Neural progenitor cell (in vitro differentiated cells): Measurements from ENCODE around the gene ZFPL1. TPM values are rescaled to one million over a fixed set of nuclear protein-coding genes. Genes with fewer than 3 reads are reported as not detected.

Experiments used
- DNase-seq: peaks from one replicate; pipeline ENCODE4 v3.0.0-alpha.2; 2016; ENCODE audit warnings: low spot score
- H2AFZ ChIP-seq: fragments of 200-600 bp; sonication (generic); replicated peaks from 2 replicates; pipeline ENCODE4 v1.6.1; 2016; ENCODE audit warnings: antibody characterized with exemption
- H3F3A ChIP-seq: fragments of 200-600 bp; sonication (generic); 2 replicates; pipeline ENCODE4 v1.6.1; 2016; ENCODE audit warnings: antibody characterized with exemption, low read depth
- H3K27ac ChIP-seq: fragments of 200-600 bp; sonication (generic); 2 replicates; pipeline ENCODE4 v1.5.1; 2016; ENCODE audit warnings: mild to moderate bottlenecking
- H3K27me3 ChIP-seq: fragments of 200-600 bp; sonication (generic); 2 replicates; pipeline ENCODE4 v1.6.1; 2016; ENCODE audit warnings: mild to moderate bottlenecking, moderate library complexity
- H3K36me3 ChIP-seq: fragments of 200-600 bp; sonication (generic); 2 replicates; pipeline ENCODE4 v1.5.1; 2016
- H3K4me1 ChIP-seq: fragments of 200-600 bp; sonication (generic); 2 replicates; pipeline ENCODE4 v1.6.1; 2016; ENCODE audit warnings: mixed run types
- H3K4me2 ChIP-seq: fragments of 200-600 bp; sonication (generic); 2 replicates; pipeline ENCODE4 v1.6.1; 2016
- H3K4me3 ChIP-seq: fragments of 200-600 bp; sonication (generic); 2 replicates; pipeline ENCODE4 v1.5.1; 2016
- H3K79me2 ChIP-seq: fragments of 200-600 bp; sonication (generic); 2 replicates; pipeline ENCODE4 v1.6.1; 2016; ENCODE audit warnings: low read depth
- H3K9ac ChIP-seq: fragments of 200-600 bp; sonication (generic); 2 replicates; pipeline ENCODE4 v1.6.1; 2016
- H3K9me3 ChIP-seq: fragments of 200-600 bp; sonication (generic); 2 replicates; pipeline ENCODE4 v1.5.1; 2016; ENCODE audit warnings: low read depth
- H4K20me1 ChIP-seq: fragments of 200-600 bp; sonication (generic); 2 replicates; pipeline ENCODE4 v1.6.1; 2016; ENCODE audit warnings: low read depth
- H3K27ac Mint-ChIP-seq: 3 replicates; pipeline ENCODE4 v1.8.0; 2021; ENCODE audit warnings: mixed read lengths
- H3K27me3 Mint-ChIP-seq: 2 replicates; pipeline ENCODE4 v1.8.0; 2022; ENCODE audit warnings: low read depth, mild to moderate bottlenecking, inconsistent platforms, moderate library complexity, mixed read lengths; ENCODE audit not compliant: insufficient read depth
- H3K36me3 Mint-ChIP-seq: 3 replicates; pipeline ENCODE4 v1.8.0; 2021; ENCODE audit warnings: mixed read lengths
- H3K4me1 Mint-ChIP-seq: 3 replicates; pipeline ENCODE4 v1.8.0; 2021; ENCODE audit warnings: mixed read lengths
- H3K4me3 Mint-ChIP-seq: 3 replicates; pipeline ENCODE4 v1.8.0; 2021; ENCODE audit warnings: mild to moderate bottlenecking, moderate library complexity, mixed read lengths
- H3K9me3 Mint-ChIP-seq: 3 replicates; pipeline ENCODE4 v1.8.0; 2020; ENCODE audit warnings: mixed read lengths
- EZH2 ChIP-seq: fragments of 200-600 bp; sonication (generic); IDR thresholded peaks from 2 replicates; pipeline ENCODE4 v1.6.1; 2017; ENCODE audit warnings: antibody characterized with exemption, mild to moderate bottlenecking, moderate library complexity
- EZH2phosphoT487 ChIP-seq: fragments of 200-600 bp; sonication (generic); IDR thresholded peaks from 2 replicates; pipeline ENCODE4 v1.6.1; 2017; ENCODE audit warnings: antibody characterized with exemption
- total RNA-seq: library from RNA; depleted of rRNA; stranded (reverse); fragments of >200 nt; gene quantifications from 2 replicates; pipeline ENCODE4 v1.2.3, GENCODE V29; 2015; ENCODE audit warnings: low replicate concordance
- TF ChIP-seq, protein P1 (sequence below): fragments of 200-600 bp; sonication (generic); IDR thresholded peaks from 2 replicates; pipeline ENCODE4 v1.5.1; 2017; ENCODE audit warnings: antibody characterized with exemption, mild to moderate bottlenecking

The ZFPL1 gene
- total RNA-seq, 1 donor from 2014 or later: 12.6 TPM

DNA sequence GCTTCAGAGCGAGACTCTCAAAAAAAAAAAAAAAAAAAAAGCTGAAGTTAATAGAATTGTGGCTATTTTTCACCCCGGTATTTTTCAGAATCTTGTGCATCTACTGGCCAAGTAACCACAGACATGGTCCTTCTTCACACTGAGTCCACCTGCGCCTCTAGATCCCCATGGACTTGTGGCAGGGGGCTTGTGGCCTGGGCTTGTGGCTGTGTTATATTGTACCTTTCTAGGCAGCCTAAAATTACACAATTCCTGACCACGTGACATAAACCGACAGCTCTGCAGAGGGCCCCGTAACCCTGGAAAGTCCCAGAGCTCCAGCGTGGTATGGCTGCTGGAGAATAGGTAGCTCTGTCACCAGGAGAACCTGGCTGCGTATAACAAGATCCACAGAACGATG is 14.8 kb upstream of the ZFPL1 start:
- Histone ChIP-seq H3K9ac (no peak overlapping the region), H3K9me3 (no peaks in the 10 kb centered on the region), H3K79me2 (no peaks in the 10 kb centered on the region), H3K4me3 (no peak overlapping the region), H3K4me1 (peaks cover 15% of the 10 kb centered on the region), H4K20me1 (no peaks in the 10 kb centered on the region), H3K36me3 (no peaks in the 10 kb centered on the region), H3K27me3 (no peaks in the 10 kb centered on the region), H3F3A (peaks cover 8% of the 10 kb centered on the region), H3K27ac (no peak overlapping the region), H3K4me2 (no peak overlapping the region), H2AFZ (no peak overlapping the region)
- Mint-ChIP-seq H3K4me1 (peaks cover 6% of the 10 kb centered on the region), H3K27me3 (peaks cover 2% of the 10 kb centered on the region), H3K9me3 (no peaks in the 10 kb centered on the region), H3K27ac (no peak overlapping the region), H3K4me3 (no peak overlapping the region), H3K36me3 (no peaks in the 10 kb centered on the region)
- TF ChIP-seq EZH2phosphoT487: no peak
- TF ChIP-seq, protein P1, sequence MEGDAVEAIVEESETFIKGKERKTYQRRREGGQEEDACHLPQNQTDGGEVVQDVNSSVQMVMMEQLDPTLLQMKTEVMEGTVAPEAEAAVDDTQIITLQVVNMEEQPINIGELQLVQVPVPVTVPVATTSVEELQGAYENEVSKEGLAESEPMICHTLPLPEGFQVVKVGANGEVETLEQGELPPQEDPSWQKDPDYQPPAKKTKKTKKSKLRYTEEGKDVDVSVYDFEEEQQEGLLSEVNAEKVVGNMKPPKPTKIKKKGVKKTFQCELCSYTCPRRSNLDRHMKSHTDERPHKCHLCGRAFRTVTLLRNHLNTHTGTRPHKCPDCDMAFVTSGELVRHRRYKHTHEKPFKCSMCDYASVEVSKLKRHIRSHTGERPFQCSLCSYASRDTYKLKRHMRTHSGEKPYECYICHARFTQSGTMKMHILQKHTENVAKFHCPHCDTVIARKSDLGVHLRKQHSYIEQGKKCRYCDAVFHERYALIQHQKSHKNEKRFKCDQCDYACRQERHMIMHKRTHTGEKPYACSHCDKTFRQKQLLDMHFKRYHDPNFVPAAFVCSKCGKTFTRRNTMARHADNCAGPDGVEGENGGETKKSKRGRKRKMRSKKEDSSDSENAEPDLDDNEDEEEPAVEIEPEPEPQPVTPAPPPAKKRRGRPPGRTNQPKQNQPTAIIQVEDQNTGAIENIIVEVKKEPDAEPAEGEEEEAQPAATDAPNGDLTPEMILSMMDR: no peak
- TF ChIP-seq EZH2: no peak
- DNase-seq: no peak

DNA sequence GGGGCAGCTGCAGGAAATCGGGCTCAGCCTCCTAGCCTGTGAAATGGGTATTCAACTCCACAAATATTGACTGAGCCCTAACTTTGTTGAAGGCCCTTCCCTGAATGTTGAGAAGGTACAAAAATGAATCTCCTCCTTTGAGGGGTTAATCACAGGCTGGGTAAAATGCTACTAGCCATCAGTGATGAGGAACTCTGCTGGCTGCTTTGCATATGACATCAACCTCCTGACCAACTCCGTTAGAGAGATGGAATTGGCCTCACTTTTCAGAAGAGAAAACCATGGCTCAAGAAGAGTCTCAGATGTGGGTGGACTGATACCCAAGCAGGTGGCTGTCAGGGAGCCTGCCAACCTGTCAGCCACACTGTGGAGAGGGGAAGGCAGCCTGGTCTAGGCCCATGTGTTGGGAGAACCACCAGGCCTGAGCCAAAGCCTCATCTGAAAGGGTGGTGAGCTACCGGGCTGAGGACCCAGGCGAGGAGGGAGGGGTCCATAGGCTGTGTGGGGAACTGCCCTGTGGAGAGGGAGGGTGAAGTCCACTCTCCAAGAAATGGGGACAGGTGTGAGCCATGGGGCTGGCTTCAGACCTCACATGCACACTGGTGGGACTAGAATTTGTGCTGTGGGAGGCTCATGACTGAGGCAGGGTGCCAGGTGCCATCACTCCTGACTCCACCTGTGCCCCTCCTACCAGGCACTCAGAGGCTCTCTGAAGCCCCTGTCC is 12.0 kb upstream of the ZFPL1 start:
- peaks cover 3% of the 10 kb centered on the region for H3K27me3 Mint-ChIP-seq
- H3K27ac Mint-ChIP-seq: no peak overlapping the region
- Histone ChIP-seq H3K4me1 (peaks cover 5% of the 10 kb centered on the region), H3F3A (peaks cover 1% of the 10 kb centered on the region), H2AFZ (no peak overlapping the region), H3K27me3 (no peaks in the 10 kb centered on the region), H3K9me3 (no peaks in the 10 kb centered on the region), H3K4me3 (no peak overlapping the region), H3K36me3 (no peaks in the 10 kb centered on the region), H3K27ac (no peak overlapping the region), H3K4me2 (no peak overlapping the region), H3K9ac (no peak overlapping the region), H4K20me1 (no peaks in the 10 kb centered on the region), H3K79me2 (peaks cover 3% of the 10 kb centered on the region)
- H3K4me3 Mint-ChIP-seq: no peak overlapping the region
- peaks cover 9% of the 10 kb centered on the region for H3K36me3 Mint-ChIP-seq
- TF ChIP-seq, protein P1: no peak
- TF ChIP-seq EZH2: no peak
- no peak for TF ChIP-seq EZH2phosphoT487
- DNase-seq: no peak
- peaks cover 6% of the 10 kb centered on the region for H3K4me1 Mint-ChIP-seq
- no peaks in the 10 kb centered on the region for H3K9me3 Mint-ChIP-seq

DNA sequence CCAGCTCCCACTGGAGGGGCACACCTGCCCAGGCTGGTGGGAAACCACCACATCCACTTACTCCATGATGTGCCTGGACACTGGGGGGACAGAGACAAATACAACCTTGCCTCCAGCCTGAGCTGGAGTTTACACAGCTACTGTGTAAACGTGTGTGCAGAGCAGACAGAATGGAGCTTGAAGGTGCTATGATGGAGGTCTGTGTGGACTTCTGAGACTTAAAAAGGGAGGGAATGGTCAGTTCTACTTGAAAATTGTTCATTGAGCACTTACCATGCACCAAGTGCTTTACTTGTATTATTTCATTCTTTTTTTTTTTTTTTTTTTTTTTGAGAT is 11.4 kb upstream of the ZFPL1 start:
- Histone ChIP-seq H3K79me2 (peaks cover 8% of the 10 kb centered on the region), H3K36me3 (no peaks in the 10 kb centered on the region), H3K4me3 (no peak overlapping the region), H3K27ac (no peak overlapping the region), H3K9me3 (no peaks in the 10 kb centered on the region), H3K9ac (no peak overlapping the region), H3K27me3 (no peaks in the 10 kb centered on the region), H3K4me2 (no peak overlapping the region), H3K4me1 (no peaks in the 10 kb centered on the region), H3F3A (no peaks in the 10 kb centered on the region), H2AFZ (no peak overlapping the region), H4K20me1 (peaks cover 3% of the 10 kb centered on the region)
- no peaks in the 10 kb centered on the region for H3K9me3 Mint-ChIP-seq
- H3K27me3 Mint-ChIP-seq: peaks cover 3% of the 10 kb centered on the region
- H3K4me1 Mint-ChIP-seq: peaks cover 4% of the 10 kb centered on the region
- no peak for DNase-seq
- no peak overlapping the region for H3K4me3 Mint-ChIP-seq
- H3K27ac Mint-ChIP-seq: no peak overlapping the region
- TF ChIP-seq EZH2phosphoT487: no peak
- TF ChIP-seq EZH2: no peak
- TF ChIP-seq, protein P1: no peak
- peaks cover 14% of the 10 kb centered on the region for H3K36me3 Mint-ChIP-seq
